Activated effector memory CD4-positive, alpha-beta T cell treated with anti-CD3 and anti-CD28 coated beads, Interleukin-2, amount 50 U/mL, for 16 hours (primary cell): ENCODE results near the gene BCL2.
A peak's percentile ranks its signal among the peaks of the same experiment; 100 is the strongest.

ENCODE experiments used
- DNase-seq: peaks from one replicate; pipeline ENCODE4 v3.0.0-alpha.2; 2020

BCL2 gene

DNA sequence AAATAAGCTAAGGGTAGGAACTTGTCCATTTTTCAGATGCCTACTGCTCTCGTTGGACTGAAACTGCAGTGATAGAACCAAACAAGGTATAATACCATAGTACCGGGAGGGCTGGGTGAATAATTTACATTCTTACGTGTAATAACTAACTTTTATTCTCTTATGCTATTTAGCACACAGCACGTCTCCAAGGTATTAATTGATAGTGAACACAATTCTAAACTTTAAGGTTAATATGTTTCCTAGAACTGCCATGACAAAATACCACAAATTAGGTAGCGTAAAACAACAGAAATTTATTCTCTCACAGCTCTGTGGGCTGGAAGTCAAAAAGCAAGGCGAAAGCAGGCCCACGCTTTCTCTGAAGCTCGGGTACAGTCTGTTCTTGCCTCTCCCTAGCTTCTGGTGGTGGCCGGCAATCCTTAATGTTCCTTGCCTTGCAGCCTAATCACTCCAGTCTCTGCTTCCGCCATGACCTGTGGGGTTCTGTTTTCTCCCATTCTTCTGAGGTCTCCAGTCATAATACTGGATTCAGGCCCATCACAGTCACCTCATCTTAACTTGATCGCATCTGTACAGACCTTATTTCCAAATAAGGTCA is 5.6 kb upstream of the BCL2 start:
- DNase-seq = no peak

DNA sequence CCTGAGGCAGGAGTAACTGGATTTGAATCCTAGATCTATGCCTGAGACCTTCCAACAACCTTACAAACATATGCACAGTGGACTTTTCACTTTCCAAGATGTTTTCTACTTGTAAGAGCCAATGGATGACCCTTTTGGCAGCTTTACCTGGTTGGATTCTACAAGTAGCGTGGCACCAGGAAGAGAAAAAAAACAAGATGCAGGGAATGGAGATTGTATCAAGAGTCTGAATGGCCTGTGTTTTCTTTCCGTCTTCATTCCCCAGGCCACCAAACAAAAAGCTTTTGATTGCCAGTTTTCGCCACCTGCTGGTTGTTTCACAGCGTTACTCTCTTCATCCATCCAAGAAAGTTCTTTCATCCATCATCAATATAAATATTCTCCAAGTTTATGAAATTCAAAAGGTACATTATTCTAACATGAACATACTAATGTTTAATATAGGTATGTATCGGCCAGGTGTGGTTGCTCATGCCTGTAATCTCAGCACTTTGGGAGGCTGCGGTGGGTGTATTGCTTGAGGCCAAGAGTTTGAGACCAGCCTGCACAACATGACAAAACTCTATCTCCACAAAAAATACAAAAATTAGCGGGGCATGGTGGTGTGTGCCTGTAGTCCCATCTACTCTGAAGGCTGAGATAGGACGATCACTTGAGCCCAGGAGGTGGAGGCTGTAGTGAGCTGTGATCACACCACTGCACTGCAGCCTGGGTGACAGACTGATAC is 3.5 kb upstream of the BCL2 start:
- peak; percentile 82 for DNase-seq

DNA sequence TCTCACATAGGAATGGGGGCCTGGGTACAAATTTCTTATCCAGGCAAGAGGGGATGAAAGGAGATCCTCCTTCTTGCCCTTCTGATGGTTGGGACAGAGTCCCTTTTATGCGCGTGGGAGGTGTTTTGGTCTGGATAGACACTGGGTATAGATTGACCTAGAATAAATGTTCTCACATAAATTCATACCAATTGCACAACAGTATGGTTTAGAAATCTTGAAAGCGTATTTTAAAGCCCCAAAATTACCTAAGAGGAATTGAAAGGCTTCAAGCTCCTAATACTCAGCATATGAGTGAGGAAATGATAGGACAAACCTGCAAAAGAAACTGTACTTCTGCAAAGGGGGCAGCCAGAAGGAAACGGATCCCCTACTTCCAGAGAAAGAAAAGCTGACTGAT is 2.6 kb upstream of the BCL2 start:
- no peak for DNase-seq

DNA sequence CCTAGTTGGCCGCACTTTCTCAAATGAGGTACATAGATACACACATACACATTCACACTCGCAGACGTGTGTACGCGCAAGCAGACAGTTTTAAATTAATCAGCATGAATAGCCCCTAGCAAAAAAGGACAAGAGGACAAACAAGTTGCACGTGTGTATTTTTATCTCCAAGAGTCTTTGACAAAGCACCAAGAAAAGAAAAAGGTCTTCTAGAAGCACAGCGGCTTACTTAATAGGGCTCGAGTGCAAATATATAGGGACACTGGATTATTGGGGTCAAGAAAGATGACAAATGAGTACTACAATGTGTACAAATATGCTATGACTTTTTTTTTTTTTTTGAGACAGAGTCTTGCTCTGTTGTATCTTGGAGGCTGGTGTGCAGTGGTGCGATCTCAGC is 1.7 kb upstream of the BCL2 start:
- no peak for DNase-seq

DNA sequence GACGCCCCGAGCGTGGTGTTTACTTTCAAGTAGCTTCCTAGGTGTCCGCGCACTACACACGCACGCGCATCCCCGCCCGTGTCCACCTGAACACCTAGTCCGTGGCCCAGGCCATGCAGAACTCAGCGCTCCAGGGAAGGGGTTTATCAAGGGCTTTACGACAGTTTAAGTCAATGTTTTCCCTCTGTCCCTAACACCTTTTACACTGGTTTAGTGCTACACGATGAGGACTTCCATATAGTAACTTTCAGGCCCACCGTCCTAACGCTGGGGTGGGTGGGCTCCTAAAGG is 1.4 kb upstream of the BCL2 start:
- peak; percentile 78 for DNase-seq

DNA sequence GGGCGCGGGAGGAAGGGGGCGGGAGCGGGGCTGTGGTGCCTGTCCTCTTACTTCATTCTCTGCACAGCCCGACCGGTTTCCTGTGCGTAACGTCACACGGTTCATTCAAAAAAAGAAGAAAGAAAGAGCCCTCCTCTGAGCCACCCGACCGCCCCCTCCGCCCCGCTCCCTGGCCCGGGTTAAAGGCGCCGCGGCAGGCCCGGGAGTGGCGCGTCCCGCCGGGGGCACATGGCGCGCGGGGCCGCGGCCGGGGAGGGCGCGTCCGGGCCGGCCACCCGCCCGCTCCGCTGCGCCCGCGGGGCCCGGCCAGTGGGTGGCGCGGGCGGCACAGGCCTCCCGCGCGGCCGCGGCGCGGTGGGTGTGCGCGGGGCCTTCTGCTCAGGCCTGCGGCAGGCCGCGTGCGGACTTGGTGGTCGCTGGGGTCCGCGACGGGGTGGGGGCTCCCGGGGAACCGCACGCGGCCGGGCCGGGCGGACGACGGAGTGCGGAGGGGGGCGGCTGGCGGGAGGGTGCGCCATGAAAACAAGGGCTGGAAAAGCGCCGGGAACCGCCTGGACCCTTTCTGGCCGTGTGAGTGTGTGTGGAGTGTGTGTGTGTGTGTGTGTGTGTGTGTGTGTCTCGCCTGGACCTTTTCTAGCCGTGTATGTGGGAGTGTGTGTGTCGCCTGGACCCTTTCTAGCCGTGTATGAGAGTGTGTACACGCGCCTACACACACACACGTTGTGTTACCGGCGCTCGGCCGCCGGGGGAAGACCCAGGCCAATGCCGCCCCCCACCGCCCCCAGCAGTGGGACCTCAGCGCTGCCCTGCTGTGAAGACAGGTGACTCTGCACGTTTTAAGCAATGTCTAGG is 780 bp upstream of the BCL2 start:
- peak; percentile 94 for DNase-seq

DNA sequence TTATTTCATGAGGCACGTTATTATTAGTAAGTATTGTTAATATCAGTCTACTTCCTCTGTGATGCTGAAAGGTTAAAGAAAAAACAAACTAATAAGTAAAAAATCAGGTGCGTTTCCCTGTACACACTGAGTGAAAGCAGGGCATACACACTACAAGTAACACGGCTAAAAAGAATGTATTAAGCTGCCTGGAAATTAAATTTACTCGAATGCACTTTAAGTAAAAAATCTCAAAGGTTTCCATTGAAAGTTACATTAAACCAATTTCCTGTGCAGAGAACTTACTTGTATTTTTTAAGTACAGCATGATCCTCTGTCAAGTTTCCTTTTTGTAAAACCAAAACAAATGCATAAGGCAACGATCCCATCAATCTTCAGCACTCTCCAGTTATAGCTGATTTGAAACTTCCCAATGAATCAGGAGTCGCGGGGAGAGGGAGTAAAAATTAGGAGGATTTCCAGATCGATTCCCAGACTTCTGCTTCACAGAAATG is 633 bp downstream of the BCL2 start:
- no peak for DNase-seq

DNA sequence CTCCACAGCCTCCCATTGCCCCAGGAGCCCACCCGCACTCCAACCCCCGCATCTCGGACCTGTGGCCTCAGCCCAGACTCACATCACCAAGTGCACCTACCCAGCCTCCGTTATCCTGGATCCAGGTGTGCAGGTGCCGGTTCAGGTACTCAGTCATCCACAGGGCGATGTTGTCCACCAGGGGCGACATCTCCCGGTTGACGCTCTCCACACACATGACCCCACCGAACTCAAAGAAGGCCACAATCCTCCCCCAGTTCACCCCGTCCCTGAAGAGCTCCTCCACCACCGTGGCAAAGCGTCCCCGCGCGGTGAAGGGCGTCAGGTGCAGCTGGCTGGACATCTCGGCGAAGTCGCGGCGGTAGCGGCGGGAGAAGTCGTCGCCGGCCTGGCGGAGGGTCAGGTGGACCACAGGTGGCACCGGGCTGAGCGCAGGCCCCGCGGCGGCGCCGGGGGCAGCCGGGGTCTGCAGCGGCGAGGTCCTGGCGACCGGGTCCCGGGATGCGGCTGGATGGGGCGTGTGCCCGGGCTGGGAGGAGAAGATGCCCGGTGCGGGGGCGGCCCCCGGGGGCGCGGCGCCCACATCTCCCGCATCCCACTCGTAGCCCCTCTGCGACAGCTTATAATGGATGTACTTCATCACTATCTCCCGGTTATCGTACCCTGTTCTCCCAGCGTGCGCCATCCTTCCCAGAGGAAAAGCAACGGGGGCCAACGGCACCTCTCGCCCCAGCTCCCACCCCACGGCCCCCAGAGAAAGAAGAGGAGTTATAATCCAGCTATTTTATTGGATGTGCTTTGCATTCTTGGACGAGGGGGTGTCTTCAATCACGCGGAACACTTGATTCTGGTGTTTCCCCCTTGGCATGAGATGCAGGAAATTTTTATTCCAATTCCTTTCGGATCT is 1.3 kb downstream of the BCL2 start:
- peak; percentile 93 for DNase-seq

DNA sequence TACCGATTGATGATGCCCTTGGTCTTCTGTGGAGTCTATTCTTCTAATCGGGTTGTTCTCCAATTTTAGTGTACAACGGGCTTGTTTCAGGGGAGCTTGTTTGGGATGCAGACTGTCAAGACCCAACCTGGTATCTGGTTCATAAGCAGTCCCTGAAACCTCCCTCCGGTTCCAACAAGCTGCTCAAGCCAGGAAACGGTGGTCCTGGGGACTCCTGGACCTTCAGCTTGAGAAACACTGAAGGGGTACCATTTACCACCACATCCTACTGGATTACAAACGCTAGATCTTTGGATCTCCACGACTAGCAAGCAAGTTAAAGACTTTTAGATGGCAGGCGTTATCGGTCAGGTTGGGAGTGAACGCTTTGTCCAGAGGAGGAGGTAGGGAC is 2.0 kb downstream of the BCL2 start:
- DNase-seq = no peak

DNA sequence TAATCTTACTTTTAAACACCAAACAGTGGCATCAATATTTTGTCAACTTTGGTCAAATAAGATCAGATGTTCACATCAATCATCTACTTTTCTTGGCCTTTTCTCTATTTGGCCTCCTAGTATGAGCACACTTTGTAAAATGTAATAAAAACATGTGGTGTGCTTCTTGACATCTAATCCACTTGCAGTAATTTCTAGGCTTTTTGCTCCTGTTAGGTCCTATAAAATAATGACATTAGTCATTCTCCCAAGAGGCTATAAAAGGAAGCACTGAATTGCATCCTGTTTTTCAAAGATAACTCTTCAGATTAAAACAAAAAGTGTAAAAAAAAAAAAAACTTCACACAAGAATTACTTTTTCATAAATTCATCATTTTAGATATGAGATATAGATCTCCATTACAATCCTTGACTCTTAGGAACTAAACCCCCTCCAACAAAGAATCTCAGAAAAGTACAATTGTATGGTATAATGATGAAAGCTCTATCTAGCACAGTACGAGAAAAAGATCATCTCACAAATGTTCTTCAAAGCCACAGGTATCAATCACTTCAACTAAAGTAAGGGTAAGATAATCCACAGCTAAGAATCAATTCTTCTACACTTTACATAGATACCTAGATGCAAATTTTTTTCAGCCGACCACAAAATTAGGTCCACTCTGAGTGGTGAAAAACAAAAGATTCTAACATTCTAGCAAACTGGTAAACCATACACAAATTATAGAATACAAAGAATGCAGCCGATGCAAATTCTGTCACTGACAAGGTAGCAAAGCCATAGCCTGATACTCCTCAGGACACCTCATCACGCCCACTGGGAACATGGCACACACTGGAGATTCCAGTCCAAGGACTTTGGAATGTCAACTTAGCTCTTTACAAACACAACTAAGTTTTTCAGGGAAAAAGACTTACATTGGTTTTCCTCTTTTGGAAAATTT is 2.7 kb downstream of the BCL2 start:
- no peak for DNase-seq

DNA sequence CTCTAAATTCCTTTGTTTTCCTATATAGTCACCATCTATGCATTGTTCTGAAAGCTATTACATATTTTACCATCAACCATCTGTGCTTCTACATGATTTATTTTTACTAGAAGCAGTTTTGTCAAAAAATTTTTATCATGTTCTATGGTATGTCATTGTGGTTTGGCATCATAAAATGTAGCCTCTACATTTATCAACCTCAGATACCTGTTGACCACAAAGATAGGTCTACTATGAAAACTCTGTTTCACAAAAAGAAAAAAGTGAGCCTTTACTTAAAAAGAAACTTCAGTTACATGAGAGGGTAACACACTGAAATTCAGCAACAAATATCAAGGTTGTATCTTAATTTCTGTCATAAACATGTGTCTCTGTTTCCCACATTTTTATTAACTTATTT is 3.7 kb downstream of the BCL2 start:
- DNase-seq = no peak

DNA sequence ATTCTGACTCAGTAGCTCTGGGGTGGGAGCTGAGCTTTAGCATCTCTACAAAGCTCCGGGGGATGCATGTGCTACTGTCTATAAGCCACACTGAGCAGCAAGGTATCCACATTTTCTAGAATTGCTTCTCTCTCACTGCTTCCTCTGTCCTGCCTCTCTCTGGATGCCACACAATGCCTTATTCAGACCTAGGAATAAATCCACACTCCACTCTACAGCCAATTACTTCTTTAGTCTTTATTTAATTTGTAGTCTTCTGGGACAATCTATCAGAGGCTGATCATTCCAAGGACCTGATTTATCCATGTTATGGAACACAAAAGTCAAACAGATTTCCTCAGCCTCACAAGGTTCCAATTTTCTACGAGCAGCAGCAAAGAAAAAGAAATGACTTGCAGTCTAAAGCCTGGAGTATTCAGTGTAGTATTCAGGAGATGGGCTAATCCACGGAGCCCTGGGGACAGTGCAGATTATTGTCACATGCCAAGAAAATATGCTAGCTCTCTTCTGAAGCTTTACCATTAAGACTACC is 4.4 kb downstream of the BCL2 start:
- no peak for DNase-seq

DNA sequence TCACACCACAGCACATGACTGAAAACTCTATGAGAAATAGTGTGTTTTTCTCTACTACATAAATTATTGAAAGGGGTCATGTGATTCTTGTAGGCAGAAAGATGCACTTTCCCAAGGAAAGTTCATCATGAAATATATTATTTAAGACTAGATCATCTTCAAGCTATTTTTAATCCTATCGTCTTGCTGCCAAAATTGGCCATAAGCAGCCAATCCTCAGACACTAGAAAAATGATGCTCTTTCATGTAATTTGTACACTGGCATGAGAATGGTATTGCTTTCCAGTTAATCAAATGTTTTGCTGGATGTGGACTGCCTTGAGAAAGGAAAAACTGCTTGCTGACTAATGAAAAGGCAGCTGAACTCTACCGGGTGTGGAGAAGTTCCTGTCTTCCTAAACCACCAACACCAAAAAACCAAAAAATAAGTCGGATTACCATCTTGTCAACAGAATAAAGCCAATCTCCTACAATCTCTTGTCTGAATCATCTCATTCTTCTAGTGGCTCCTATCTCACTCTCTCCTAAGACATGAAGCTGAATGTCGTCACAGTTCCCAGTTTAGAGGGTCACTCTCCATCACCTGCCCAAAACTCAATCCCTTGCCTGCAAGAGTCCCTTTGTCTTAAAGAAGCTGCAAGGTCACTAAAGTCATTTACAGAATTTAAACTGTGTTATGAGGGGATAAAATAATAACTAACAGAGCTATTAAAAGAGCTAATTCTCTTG is 5.3 kb downstream of the BCL2 start:
- DNase-seq = no peak

DNA sequence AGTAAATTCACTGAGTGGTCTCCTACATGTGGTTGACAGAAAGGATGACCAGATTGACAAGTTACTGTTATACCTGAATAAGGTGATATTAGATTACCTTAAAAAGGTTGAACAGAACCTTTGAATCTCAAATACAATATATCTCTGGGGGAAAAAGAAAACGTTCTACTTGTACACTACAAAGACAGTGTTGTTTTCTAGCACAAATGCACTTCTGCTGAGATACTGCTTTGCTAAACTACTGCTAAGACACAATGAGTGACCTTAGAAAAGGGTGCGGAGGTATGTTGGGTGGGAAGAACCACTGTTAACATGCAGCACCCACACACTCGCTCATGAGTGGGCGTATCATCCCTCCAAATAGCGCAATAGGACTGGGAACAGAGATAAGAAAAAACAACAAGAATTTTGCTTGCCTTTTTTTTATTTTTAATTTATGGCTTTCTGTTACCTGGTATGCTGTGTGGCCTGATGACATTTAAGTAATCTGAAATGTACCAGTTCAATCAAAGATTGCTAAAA is 6.1 kb downstream of the BCL2 start:
- DNase-seq = no peak

DNA sequence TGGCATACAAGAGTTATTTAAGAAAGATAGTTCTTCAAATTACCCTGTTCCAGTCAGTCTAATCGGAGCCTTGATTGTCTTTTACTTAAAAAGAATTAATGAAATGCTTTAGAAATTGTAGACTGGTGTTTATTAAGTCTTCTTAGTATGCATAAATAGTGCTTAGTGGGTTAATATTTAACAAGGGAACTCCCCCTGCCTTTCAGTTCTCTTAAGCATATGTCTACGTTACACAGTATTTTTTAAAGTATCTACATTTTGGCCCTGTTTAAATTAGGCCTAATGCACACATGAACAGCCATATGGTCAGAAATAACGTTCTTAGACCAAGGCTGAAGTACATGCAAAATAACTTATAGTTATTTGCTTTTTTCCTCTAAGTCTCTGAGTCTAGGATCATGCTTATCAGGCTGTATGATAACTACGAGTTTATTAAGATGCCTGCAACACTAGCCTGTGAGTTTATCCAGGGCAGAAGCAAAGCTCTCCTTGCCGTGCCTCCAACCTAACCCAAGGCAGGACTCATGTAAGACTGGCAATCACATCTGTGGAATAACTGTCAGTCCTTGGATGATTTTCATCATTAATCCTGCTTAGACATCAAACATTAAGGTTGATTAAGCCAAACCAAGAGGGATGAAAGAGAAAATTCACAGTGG is 6.7 kb downstream of the BCL2 start:
- no peak for DNase-seq

DNA sequence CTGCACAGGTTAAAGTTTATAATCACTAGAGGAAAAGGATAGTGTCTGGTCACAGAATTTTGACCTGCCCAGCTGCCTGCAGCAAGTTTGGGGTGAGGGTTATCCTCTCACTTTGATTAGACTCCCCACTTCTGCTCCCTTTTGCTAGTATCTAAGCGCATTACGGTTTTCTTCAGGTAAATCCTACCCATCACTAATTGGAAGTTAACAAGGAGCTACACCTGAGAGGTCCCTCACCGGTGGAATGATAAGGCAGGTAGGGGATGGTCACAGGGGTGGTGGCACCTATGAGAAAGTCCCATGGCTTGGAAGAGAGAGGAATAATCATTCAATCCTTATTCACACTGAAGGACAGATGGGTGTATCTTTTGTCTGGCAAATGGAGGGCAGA is 7.6 kb downstream of the BCL2 start:
- DNase-seq = no peak

DNA sequence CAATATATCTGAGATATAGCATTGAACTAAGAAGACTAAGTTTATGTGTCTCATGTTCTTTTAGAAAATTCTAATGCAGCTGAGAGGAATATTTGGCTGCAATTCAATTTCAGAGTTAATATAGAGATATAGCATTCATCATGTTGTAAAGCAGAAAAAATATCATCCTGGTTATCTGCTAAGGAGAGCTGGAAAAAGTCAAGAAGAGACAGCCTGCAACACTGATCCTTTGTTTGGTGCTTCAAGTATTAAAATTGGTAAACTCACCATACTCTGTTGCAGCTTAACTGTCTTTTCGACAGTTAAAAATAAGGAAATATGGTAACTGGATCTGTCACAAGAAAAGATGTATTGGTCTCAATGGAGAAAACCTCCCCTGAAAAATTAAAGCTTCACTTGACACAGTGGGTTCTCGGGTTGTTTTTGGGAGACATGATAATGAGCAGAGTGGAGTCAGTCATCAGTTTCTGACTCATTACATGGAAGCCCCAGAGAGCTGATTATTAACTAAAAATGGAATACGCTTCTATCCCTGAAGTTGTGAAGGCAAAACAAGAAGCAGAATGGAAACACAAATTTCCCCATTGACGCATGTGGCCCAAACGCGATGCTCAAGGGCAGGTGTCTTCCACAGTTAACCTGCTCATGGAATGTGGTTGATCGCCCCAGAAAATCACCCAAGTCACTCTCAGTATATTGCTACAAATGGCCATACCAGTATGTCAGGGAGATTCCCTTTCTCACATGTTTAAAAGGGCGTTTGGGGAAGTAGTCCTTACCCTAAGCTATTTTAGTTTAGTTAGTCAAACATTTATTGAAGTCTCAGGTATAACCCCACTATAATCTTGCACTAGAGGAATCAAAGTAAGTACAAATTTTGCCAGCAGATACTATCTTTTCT is 8.2 kb downstream of the BCL2 start:
- no peak for DNase-seq

DNA sequence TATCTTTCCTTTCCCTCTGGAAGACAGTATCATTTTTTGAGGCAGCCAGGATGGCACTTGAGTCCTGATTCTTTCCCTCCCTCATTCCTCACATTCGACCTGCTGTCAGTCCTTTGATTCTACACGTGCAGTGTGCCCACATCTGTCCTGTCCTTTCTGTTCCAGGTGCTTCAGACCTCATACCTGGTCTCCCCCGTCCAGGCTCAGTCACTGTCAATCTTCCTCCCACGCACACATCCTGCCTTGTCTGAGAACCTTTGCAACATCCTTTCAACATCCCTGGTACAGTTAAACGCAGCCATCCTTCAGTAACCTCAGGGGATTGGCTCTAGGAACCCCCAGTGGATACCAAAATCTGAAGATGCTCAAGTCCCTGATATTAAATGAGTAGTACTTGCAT is 10.1 kb downstream of the BCL2 start:
- peak; percentile 77 for DNase-seq
